ENCODE results near the gene HSD17B3. TPM values are rescaled to one million over a fixed set of nuclear protein-coding genes. Genes with fewer than 3 reads are reported as not detected.

Gene HSD17B3
- total RNA-seq, 1 donor from 2014 or later, result not detected

- POLR2A ChIA-PET, result no interaction called here
- Mint-ChIP-seq H3K27me3 (peaks cover 19% of the 10 kb centered on the region), H3K9me3 (no peaks in the 10 kb centered on the region)
Measured at GRCh38 chr9:96258967-96259366, 43.0 kb downstream of the HSD17B3 start.

GRCh38 chr9:96256800-96257199, 45.2 kb downstream of the HSD17B3 start:
- Mint-ChIP-seq H3K4me1 (no peaks in the 10 kb centered on the region), H3K4me3 (no peak overlapping the region), H3K9me3 (no peaks in the 10 kb centered on the region), H3K27me3 (peaks cover 22% of the 10 kb centered on the region), H3K27ac (no peak overlapping the region), H3K36me3 (ENCODE audit: low read depth) (no peaks in the 10 kb centered on the region)
- ChIA-PET CTCF (no interaction called here), POLR2A (no interaction called here)
- no peak for TF ChIP-seq CTCF (IDR thresholded peaks at IDR 0.05)
- intact Hi-C loops (cut with micrococcal nuclease), result no loop called here
- DNase-seq (no peak), ATAC-seq (ENCODE audit: low read depth) (no peak)

More at GRCh38 chr9:96258967-96259366, 43.0 kb downstream of the HSD17B3 start:
- no peak overlapping the region for H3K4me3 Mint-ChIP-seq
- intact Hi-C loops (cut with micrococcal nuclease), result no loop called here
- no peaks in the 10 kb centered on the region for H3K36me3 Mint-ChIP-seq (ENCODE audit: low read depth)
- H3K4me1 Mint-ChIP-seq, result no peaks in the 10 kb centered on the region
- CTCF ChIA-PET, result no interaction called here
- no peak for ATAC-seq (ENCODE audit: low read depth)
- DNase-seq, result no peak
- TF ChIP-seq CTCF (IDR thresholded peaks at IDR 0.05), result no peak
- H3K27ac Mint-ChIP-seq, result no peak overlapping the region

GRCh38 chr9:96255698-96256097, 46.3 kb downstream of the HSD17B3 start:
- no peak overlapping the region for H3K4me3 Mint-ChIP-seq
- no peak overlapping the region for H3K27ac Mint-ChIP-seq
- POLR2A ChIA-PET, result no interaction called here
- intact Hi-C loops (cut with micrococcal nuclease), result no loop called here
- H3K4me1 Mint-ChIP-seq, result no peaks in the 10 kb centered on the region
- H3K9me3 Mint-ChIP-seq, result no peaks in the 10 kb centered on the region
- H3K36me3 Mint-ChIP-seq (ENCODE audit: low read depth), result no peaks in the 10 kb centered on the region
- CTCF ChIA-PET, result no interaction called here
- no peak for TF ChIP-seq CTCF (IDR thresholded peaks at IDR 0.05)
- no peak for DNase-seq
- peaks cover 20% of the 10 kb centered on the region for H3K27me3 Mint-ChIP-seq
- ATAC-seq (ENCODE audit: low read depth), result no peak

- no peak overlapping the region for H3K4me3 Mint-ChIP-seq
- ATAC-seq (ENCODE audit: low read depth), result no peak
- peaks cover 14% of the 10 kb centered on the region for H3K27me3 Mint-ChIP-seq
- H3K4me1 Mint-ChIP-seq, result no peaks in the 10 kb centered on the region
- ChIA-PET CTCF (no interaction called here), POLR2A (interaction anchor here (0.7 kb wide), 1 partner anchor 871 kb away, joined by 6 read pairs; no protein-coding TSS in a partner anchor)
- intact Hi-C loops (cut with micrococcal nuclease), result no loop called here
- H3K27ac Mint-ChIP-seq, result no peak overlapping the region
- TF ChIP-seq CTCF (IDR thresholded peaks at IDR 0.05), result no peak
- no peaks in the 10 kb centered on the region for H3K9me3 Mint-ChIP-seq
- no peaks in the 10 kb centered on the region for H3K36me3 Mint-ChIP-seq (ENCODE audit: low read depth)
- DNase-seq, result no peak
Measured at GRCh38 chr9:96253059-96253696, 48.8 kb downstream of the HSD17B3 start.

GRCh38 chr9:96251451-96251850, 50.5 kb downstream of the HSD17B3 start:
- DNase-seq (no peak), ATAC-seq (ENCODE audit: low read depth) (no peak)
- intact Hi-C loops (cut with micrococcal nuclease), result no loop called here
- POLR2A ChIA-PET, result no interaction called here
- no peak for TF ChIP-seq CTCF (IDR thresholded peaks at IDR 0.05)
- H3K9me3 Mint-ChIP-seq, result no peaks in the 10 kb centered on the region
- no peaks in the 10 kb centered on the region for H3K36me3 Mint-ChIP-seq (ENCODE audit: low read depth)
- no peak overlapping the region for H3K4me3 Mint-ChIP-seq
- CTCF ChIA-PET, result no interaction called here
- H3K27ac Mint-ChIP-seq, result no peak overlapping the region
- no peaks in the 10 kb centered on the region for H3K4me1 Mint-ChIP-seq
- H3K27me3 Mint-ChIP-seq, result peaks cover 14% of the 10 kb centered on the region

Data from activated B cell treated with CpG ODN at 0.5 μM for 24 hours (primary cell).